ENCODE results near the gene ARVCF. TPM values are rescaled to one million over a fixed set of nuclear protein-coding genes. Genes with fewer than 3 reads are reported as not detected.
A peak's percentile ranks its signal among the peaks of the same experiment; 100 is the strongest.

The ARVCF gene
- total and polyA plus RNA-seq, 9 of the 15 experiments (the other 6 are each of a cell fraction or from before 2014, with no cell fraction given) = 0.03 to 97.4 (median 15.6) TPM

DNA sequence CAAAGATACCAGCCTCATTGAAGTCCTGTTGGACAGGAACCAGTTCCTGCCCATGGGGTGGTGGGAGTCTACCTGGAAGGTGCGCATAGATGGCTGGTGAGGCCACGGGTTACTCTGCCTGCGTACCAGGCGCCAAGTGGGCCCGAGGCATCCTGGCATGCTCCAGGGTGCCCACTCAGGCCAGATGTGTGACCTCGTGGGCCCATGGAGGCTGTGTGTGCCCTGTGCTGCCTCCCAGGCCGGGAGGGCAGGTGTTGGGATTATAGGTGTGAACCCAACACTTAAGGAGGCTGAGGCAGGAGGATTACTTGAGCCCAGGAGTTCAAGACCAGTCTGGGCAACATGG is 27.3 kb upstream of the ARVCF start (continued):
- TF ChIP-seq, protein P1, sequence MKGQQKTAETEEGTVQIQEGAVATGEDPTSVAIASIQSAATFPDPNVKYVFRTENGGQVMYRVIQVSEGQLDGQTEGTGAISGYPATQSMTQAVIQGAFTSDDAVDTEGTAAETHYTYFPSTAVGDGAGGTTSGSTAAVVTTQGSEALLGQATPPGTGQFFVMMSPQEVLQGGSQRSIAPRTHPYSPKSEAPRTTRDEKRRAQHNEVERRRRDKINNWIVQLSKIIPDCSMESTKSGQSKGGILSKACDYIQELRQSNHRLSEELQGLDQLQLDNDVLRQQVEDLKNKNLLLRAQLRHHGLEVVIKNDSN (CRISPR knock-in tag; IDR thresholded peaks at IDR 0.05) = peak; percentile 39
- TF ChIP-seq SP1 (CRISPR knock-in tag; IDR thresholded peaks at IDR 0.05) = no peak
- no peak for TF ChIP-seq SMAD2 (IDR thresholded peaks at IDR 0.05; ENCODE audit: low read depth, low read length)
- TF ChIP-seq THAP12 (CRISPR knock-in tag; IDR thresholded peaks at IDR 0.05) = no peak
- no peak for TF ChIP-seq NR0B1 (IDR thresholded peaks at IDR 0.05; ENCODE audit: partially characterized antibody)
- 0 out of 2 replicates have a peak, but pooled peaks have one; percentile 55 for TF ChIP-seq PURB (CRISPR knock-in tag; IDR thresholded peaks at IDR 0.05; ENCODE audit: low read depth)
- TF ChIP-seq, protein P2, sequence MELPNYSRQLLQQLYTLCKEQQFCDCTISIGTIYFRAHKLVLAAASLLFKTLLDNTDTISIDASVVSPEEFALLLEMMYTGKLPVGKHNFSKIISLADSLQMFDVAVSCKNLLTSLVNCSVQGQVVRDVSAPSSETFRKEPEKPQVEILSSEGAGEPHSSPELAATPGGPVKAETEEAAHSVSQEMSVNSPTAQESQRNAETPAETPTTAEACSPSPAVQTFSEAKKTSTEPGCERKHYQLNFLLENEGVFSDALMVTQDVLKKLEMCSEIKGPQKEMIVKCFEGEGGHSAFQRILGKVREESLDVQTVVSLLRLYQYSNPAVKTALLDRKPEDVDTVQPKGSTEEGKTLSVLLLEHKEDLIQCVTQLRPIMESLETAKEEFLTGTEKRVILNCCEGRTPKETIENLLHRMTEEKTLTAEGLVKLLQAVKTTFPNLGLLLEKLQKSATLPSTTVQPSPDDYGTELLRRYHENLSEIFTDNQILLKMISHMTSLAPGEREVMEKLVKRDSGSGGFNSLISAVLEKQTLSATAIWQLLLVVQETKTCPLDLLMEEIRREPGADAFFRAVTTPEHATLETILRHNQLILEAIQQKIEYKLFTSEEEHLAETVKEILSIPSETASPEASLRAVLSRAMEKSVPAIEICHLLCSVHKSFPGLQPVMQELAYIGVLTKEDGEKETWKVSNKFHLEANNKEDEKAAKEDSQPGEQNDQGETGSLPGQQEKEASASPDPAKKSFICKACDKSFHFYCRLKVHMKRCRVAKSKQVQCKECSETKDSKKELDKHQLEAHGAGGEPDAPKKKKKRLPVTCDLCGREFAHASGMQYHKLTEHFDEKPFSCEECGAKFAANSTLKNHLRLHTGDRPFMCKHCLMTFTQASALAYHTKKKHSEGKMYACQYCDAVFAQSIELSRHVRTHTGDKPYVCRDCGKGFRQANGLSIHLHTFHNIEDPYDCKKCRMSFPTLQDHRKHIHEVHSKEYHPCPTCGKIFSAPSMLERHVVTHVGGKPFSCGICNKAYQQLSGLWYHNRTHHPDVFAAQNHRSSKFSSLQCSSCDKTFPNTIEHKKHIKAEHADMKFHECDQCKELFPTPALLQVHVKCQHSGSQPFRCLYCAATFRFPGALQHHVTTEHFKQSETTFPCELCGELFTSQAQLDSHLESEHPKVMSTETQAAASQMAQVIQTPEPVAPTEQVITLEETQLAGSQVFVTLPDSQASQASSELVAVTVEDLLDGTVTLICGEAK (IDR thresholded peaks at IDR 0.05) = no peak
- TF ChIP-seq, protein P2 (CRISPR knock-in tag; IDR thresholded peaks at IDR 0.05) = peak; percentile 21; the same call in 1 of the 2 replicates
- TF ChIP-seq HNRNPLL (IDR thresholded peaks at IDR 0.05; ENCODE audit: low read depth, low read length, poor library complexity, severe bottlenecking) = peak; percentile 33
- no peak for TF ChIP-seq MYBL2 (IDR thresholded peaks at IDR 0.05; ENCODE audit: low read depth)
- peak; percentile 81; the same call in 1 of the 2 replicates for TF ChIP-seq MYBL2 (CRISPR knock-in tag; IDR thresholded peaks at IDR 0.05; ENCODE audit: borderline replicate concordance)
- TF ChIP-seq TOE1 (IDR thresholded peaks at IDR 0.05; ENCODE audit: borderline replicate concordance) = no peak
- no peak for TF ChIP-seq TOE1 (CRISPR knock-in tag; IDR thresholded peaks at IDR 0.05; ENCODE audit: borderline replicate concordance, low read depth)

Data from K562 (cell line).